Epithelial cell of proximal tubule (primary cell): ENCODE measurements around the gene CNPPD1. TPM values are rescaled to one million over a fixed set of nuclear protein-coding genes. Genes with fewer than 3 reads are reported as not detected.

ENCODE experiments used
- DNase-seq: peaks from one replicate; pipeline ENCODE4 v3.0.0-alpha.2; 2011; ENCODE audit warnings: low read depth
- H3K4me3 ChIP-seq: 2 replicates; pipeline ENCODE4 v1.5.1; 2011; ENCODE audit warnings: low read depth, mild to moderate bottlenecking, low read length
- total RNA-seq: library from RNA; depleted of rRNA; stranded (reverse); fragments of >200 nt; gene quantifications from 2 replicates; pipeline ENCODE4 v1.2.3, GENCODE V29; 2015
- TF ChIP-seq, protein P1 (sequence below): conservative IDR thresholded peaks from 2 replicates; pipeline ENCODE4 v1.5.1; 2012; ENCODE audit warnings: low read depth, mild to moderate bottlenecking, low read length

Gene CNPPD1
- total RNA-seq, 1 donor from 2014 or later, result 51.0 TPM

GRCh38 chr2:219218732-219219701 lies 42.3 kb upstream of the CNPPD1 start, which contains the start of gene ABCB6:
TSS of gene ABCB6 (minus strand) at chr2:219218958. CDS start at chr2:219218673, 285 bp downstream.
- TF ChIP-seq, protein P1, sequence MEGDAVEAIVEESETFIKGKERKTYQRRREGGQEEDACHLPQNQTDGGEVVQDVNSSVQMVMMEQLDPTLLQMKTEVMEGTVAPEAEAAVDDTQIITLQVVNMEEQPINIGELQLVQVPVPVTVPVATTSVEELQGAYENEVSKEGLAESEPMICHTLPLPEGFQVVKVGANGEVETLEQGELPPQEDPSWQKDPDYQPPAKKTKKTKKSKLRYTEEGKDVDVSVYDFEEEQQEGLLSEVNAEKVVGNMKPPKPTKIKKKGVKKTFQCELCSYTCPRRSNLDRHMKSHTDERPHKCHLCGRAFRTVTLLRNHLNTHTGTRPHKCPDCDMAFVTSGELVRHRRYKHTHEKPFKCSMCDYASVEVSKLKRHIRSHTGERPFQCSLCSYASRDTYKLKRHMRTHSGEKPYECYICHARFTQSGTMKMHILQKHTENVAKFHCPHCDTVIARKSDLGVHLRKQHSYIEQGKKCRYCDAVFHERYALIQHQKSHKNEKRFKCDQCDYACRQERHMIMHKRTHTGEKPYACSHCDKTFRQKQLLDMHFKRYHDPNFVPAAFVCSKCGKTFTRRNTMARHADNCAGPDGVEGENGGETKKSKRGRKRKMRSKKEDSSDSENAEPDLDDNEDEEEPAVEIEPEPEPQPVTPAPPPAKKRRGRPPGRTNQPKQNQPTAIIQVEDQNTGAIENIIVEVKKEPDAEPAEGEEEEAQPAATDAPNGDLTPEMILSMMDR, result no peak
- DNase-seq, result no peak
- peak within 1 kb of the TSS; percentile 62 for H3K4me3 ChIP-seq

- DNase-seq, result no peak
- peak overlapping the region; percentile 62 for H3K4me3 ChIP-seq
- TF ChIP-seq, protein P1, result no peak
These were observed 41.5 kb upstream of the CNPPD1 start for GRCh38 chr2:219218217-219218731.

DNA sequence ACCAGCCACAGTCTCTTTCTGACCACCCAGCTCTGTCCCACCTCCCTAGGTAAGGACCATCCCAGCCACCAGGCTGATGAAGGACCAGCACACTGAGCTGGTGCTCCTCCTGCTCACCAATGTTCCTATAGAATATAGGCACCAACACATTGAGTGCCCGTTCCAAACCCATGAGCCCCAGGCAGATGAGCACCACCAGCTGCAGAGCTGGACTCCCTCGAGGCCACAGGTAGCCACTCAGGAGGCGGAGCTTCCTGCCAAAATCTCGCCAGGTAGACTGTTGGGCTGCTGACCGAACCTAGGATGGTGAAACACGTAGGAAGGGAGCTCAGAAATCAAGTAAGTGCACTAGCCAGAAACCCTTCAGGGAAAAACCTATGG lies 39.8 kb upstream of the CNPPD1 start:
- DNase-seq, result no peak
- H3K4me3 ChIP-seq, result no peak overlapping the region
- TF ChIP-seq, protein P1, result no peak

GRCh38 chr2:219215871-219216534 lies 39.3 kb upstream of the CNPPD1 start:
- H3K4me3 ChIP-seq, result no peak overlapping the region
- DNase-seq, result no peak
- TF ChIP-seq, protein P1, result no peak

DNA sequence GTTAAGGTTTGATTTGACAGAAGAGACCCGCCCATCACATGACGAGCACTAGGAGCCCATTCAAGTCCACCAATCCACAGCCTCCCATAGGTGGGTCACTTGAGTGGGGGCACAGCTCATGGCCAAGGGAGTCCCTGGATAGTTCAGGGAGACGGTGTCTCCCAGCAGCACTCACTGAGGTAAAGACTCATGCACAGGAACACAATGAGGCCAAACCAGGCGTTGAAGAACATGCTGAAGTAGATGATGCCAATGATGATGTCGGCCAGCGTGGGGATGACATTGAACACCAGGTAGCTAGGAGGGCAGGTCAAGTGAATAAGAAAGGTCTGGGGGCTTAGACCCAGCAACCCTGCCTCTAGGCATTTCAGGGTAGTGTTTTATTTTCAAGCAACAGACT lies 38.1 kb upstream of the CNPPD1 start:
- TF ChIP-seq, protein P1, result no peak
- no peak overlapping the region for H3K4me3 ChIP-seq
- no peak for DNase-seq

- H3K4me3 ChIP-seq, result no peak overlapping the region
- no peak for DNase-seq
- TF ChIP-seq, protein P1, result no peak
These were observed 37.4 kb upstream of the CNPPD1 start for GRCh38 chr2:219214141-219214540.
